GM19452 (cell line): ENCODE data around the gene PNPLA7.
"Not testable (repeated sequence)": the region's sequence is repeated elsewhere in the genome, so short reads cannot be mapped to it uniquely, and the experiment has no call there.

Experiments used
- ATAC-seq: cut with Tn5 transposase; IDR thresholded peaks from one replicate; pipeline ENCODE4 v1.9.1; 2021; ENCODE audit not compliant: unreplicated experiment

Gene PNPLA7

DNA sequence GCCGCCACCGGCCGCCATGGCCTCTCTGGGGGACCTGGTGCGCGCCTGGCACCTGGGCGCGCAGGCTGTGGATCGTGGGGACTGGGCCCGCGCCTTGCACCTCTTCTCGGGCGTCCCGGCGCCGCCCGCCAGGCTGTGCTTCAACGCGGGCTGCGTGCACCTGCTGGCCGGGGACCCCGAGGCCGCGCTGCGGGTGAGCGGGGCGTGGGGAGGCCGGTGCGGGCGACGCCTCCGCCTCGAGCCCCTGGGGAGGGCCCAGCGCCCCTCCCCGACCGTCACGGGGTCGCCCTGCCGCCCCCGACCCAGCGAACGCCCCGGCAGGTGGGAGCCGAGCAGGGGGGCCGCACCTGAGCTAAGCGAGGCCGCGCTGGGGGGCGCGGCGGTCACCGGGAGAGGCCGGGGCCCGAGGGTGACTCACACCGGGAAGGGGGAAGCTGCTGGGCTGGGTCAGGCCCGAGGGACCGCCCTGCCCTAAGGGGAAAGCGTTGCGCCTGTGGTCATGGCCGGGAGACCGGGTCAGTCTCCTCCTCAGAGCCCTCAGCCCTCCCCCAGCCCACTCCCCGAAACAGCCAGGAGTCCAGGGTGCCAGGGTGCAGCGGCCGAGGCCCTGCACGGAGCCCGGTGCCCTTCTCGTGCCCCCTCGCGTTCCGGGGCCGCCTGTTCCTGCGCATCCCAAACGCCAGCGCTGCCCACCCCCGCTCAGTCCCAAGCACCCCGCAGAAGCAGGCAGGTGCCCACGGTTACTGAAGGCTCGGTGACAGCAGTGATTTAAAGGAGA is 126.5 kb downstream of the PNPLA7 start:
- ATAC-seq, result peak; percentile 43

- ATAC-seq, result peak; percentile 80
Measured at GRCh38 chr9:137422604-137423513, 127.3 kb downstream of the PNPLA7 start, which contains the start of the genes EXD3 and NOXA1. Gene EXD3, minus strand, starts transcription at chr9:137423162. Its CDS starts 27,805 bp downstream, at chr9:137395357. Gene NOXA1, plus strand, starts transcription at chr9:137423393. Its CDS starts 137 bp downstream, at chr9:137423530.

- ATAC-seq, result no peak
Measured at GRCh38 chr9:137421838-137422603, 128.2 kb downstream of the PNPLA7 start.

DNA sequence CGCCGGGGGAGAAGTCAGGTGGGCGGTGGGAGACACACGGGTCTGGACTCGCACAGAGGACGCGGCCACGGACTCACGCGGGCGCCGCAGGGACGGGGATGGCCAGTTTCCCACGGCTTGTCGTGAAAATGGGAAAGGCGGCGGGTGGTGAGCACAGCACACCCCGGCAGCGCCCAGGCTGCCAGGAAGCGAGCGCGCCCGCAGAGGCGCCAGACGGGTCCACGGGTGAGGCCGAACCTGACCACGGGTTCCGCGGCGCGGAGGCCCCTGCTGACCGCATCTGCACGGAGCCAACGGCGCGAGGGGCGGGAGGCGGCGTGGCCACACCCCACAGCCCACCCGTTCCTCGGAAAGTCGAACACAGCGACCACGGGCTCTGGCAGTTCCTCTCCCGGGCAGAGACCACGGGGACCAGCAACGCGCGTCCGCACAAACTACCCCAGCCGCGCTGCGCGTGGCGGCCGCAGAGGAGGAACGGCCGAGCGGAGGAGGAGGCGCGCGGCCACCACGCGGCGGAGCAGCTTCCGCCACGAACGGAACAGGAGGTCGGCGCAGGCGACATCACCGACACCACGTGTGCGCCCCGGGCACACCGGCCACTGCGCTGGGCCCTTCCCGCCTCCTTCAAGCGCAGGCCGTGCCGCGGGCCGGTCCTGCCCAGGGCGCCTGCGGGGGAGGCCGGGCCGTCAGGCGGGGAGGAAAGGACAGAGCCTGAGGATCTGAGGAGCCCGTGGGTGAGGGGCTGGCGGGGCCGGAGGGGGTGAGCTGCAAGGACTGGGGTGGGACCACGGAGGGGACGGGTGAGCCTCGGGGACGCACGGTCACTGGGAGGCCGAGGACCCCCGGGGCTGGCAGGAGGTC is 132.8 kb downstream of the PNPLA7 start:
- no peak for ATAC-seq

GRCh38 chr9:137416563-137417151 is 133.5 kb downstream of the PNPLA7 start:
- ATAC-seq, result no peak

DNA sequence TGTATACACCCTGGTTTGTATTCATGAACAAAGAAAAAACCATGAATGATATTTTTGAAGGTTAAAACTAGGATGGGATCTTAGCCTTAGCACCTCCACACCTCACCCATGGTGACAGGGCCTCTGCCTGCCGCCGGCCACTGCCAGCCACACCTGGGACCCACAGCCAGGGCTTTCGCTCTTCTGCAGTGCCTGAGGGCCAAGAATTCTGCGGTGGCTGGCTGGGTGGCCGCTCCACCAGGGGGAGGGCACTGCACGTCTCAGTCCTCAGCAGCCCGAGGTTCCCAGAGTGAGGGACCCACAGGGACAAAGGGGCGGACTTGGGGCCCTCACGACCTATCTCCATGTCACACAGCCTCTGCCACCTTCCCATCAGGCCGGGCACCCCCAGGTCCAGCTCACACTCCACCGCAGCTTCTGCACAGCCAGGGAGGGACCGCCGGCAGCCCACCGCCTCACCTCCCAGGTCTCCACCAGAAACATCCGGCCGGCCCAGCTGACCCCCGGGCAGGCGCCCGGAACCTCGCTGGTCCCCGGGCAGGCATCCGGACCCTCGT is 134.1 kb downstream of the PNPLA7 start:
- ATAC-seq, result no peak

DNA sequence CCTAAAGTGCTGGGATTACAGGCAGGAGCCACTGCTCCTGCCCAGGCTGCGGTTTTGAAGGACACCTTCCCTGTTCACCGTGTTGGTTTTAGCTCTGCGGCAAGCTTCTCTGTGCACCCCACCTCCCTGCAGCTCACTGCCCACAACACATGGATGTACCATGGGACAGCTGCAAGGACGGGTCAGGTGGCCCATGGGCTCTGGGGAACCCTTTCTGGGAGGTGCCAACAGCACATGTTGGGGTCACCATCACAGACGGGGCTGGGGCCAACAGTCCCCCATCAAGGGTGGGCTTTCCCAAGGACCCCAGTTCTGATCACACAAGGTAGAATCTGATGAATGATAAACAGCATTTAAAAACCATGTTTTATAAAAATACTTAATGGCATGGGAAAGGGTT is 134.8 kb downstream of the PNPLA7 start:
- no peak for ATAC-seq

DNA sequence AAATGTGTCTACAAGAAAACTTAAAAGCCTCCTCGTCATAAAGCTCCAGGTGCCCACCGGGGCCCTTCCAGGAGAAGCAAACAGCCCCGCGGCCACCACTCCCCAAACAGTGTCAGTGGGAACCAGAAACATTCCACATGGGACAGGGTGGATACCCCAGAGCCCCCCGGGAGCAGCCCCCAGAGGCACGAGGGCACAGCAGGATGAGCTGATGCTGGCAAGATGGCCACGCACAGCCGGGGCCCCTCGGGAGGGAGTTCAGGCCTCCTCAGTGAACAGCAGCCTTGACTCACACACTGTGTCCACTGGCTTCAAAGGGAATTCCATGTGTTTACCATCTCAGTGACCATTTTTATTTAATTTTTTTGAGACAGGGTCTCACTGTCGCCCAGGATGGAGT is 137.8 kb downstream of the PNPLA7 start:
- no peak for ATAC-seq

- no peak for ATAC-seq
Measured at GRCh38 chr9:137411645-137412380, 138.4 kb downstream of the PNPLA7 start.

DNA sequence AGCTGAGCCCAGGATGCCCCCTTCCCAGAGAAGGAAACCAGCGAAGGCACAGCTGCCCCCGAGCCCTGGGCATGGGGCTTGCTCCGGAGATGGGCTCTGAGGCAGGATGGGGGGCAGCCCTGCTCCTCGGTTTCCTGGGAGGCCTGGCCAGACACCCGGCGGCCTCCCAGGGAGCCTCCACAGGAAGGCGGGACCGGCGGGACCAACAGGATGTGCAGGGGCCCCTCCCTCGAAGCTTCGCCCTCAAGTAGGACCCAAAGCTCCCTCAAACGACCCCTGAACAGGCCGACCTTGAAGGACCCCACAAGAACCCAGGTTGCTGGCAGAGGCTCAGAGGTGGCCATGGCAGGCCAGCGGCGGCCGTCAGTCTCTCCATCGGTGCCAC is 138.9 kb downstream of the PNPLA7 start:
- ATAC-seq, result no peak

- ATAC-seq, result no peak
Measured at GRCh38 chr9:137410891-137411249, 139.3 kb downstream of the PNPLA7 start.

DNA sequence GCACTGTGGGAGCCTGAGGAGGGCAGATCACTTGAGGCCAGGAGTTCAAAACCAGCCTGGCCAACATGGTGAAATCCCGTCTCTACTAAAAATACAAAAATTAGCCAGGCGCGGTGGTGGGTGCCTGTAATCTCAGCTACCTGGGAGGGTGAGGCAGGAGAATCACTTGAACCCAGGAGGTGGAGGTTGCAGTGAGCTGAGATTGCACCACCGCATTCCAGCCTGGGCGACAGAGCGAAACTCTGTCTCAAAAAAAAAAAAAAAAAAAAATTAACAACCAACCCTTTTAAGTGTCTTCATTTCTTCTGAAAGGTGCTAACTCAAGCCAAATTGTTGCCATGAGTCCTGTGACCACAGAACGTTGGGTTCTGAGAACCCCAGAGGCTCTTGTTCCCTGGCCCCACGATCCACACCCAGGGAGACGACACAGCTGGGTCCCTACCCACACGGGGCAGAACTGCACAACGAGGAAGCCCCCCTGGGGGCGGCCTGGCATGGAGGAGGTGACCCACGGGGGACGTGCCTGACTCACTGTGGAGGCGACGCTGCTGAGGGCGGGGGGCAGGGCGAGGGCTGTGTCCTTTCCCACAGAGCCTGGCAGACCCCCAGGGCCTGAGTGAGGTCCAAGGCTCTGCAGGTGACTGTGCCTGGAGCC is 139.8 kb downstream of the PNPLA7 start:
- ATAC-seq, result not testable (repeated sequence)
